HG02763 (cell line): ENCODE data around the gene CTSD.

Source experiments
- ATAC-seq: cut with Tn5 transposase; IDR thresholded peaks from one replicate; pipeline ENCODE4 v1.9.1; 2021; ENCODE audit warnings: mild to moderate bottlenecking, moderate library complexity; ENCODE audit not compliant: unreplicated experiment

CTSD gene

GRCh38 chr11:1746511-1746931 is 17.2 kb downstream of the CTSD start:
- no peak for ATAC-seq

- no peak for ATAC-seq
Measured at GRCh38 chr11:1745701-1746320, 17.9 kb downstream of the CTSD start.

DNA sequence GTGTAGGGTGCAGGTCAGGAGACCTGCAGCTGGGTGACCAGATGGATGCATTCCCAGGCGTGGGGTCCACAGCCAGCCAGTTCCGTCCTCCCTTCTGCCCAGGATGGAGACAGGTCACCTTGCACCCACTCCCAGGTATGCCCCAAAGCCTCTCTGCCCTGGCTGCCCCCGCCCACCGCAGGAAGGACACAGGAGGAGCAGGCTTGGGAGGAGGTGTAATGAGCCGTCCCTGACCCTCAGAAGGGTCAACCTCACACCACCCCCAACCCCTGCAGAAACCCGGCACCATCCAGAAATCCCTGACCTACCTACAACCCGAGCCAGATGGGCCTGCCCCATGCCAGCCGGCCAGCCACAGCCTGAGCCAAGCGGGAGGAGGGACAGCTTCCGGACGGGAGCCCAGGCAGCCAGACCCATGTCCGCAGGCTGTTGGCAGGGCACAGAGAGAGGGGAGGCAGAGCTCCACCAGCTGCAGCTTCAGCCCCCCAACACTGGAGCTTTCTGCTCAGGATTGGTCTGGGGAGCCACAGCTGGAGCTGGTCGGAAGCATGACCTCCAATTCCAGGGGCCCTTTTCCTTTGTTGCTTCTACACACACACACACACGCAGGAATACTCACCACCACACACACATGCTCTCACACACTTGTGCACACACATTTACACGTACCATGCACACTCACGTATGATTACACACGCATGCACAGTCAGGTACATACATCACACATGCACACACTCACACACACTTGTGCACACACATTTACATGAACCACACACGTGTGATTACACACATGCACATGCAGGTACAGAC is 18.6 kb downstream of the CTSD start:
- no peak for ATAC-seq

DNA sequence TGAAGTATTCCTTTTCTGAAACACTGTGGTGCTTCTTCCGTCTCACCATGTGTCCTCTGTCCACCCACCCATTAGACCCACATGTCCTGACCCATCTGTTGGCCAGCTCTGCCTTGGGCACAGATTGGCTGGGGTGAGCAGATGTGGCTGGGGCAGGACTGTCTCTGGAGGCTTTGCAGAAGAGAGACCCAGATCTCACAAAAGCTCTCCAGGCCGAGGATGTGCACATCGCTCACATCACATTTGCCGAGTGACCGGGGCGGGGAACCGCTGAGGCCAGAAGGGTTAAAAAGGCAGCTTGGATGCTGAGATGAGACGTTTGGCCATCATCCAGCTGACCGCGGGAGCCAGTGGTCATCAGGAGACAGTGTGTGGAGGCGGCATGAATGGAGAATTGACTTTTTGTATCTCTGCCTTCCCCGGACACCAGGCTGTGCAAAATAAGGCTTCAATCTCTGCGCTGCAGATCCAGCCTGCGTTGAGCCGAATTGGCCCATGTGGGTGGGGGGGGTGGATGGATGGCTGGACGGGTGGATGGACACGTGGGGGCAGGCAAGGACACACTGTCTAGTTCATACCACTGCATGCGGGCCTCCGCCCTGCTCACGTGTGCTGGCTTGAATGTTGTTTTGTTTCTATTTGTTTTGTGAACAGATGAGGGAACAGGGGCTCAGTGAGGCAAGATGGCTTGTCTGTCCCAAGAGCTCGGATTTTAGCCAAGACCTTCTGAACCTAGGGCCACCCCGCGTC is 19.4 kb downstream of the CTSD start:
- ATAC-seq = no peak

DNA sequence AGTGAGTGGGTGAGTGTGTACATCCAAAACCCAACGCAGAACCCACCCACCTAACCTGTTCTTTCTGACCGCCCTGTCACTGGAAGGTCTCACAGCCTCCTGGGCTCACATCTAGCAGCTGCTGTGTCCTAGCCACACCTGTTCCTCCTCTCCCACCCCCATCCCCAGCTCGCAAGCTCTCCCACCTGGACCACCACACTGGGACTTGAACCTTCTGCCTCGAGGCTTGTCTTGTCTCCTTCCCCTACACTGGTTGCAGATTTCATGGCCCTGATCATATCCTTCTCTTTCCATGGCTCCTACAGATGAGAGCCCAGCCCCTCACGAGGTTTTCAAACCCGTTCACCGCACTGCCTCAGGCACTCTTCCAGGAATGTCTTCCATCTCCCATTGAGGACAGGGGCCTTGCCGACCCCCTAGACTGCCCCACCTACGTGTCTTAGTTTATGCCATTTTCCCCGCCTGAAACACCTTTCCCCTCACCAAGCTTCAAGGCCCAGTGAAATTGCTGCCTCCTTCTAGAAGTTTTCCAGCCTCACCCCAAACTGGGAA is 20.1 kb downstream of the CTSD start:
- ATAC-seq = no peak

DNA sequence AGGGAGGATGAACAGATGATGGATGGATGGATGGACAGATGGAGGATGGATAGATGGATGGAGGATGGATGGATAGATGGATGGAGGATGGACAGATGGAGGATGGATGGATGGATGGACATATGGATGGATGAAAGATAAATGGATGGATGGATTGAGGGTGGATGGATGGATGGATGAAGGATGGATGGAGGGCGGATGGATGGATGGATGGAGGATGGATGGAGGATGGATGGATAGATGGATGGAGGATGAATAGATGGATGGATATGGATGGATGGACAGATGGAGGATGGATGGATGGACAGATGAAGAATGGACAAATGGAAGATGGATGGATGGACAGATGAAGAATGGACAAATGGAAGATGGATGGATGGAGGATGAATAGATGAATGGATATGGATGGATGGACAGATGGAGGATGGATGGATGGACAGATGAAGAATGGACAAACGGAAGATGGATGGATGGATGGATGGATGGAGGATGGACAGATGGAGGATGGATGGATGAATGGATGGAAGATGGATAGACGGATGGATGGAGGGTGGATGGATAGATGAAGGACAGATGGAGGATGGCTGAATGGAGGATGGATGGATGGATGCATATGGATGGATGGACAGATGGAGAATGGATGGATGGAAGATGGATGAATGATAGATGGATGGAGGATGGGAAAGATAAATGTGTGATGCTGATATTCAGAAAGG is 20.7 kb downstream of the CTSD start:
- ATAC-seq = no peak

GRCh38 chr11:1742371-1742770 is 21.4 kb downstream of the CTSD start:
- no peak for ATAC-seq

GRCh38 chr11:1741741-1742140 is 22.0 kb downstream of the CTSD start:
- ATAC-seq = no peak

- no peak for ATAC-seq
Measured at GRCh38 chr11:1740786-1741530, 22.8 kb downstream of the CTSD start.

DNA sequence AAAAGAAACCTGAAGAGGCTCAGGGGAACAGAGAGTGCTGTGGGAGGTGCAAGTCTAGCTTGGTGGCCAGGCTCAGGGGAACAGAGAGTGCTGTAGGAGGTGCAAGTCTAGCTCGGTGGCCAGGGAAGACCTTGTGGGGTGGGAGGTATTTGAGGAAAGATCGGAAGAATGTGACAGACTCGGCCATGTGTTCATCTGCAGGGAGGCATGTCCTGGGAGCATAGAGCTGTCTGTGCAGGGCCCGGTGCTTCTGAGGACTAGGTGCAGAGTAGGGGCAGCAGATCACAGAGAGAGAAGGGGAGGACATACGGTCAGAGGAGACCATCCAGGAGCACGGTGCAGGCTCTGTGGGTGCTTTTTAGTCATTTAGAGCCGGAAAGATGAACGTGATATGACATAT is 24.2 kb downstream of the CTSD start:
- no peak for ATAC-seq

GRCh38 chr11:1738380-1738779 is 25.3 kb downstream of the CTSD start:
- no peak for ATAC-seq

DNA sequence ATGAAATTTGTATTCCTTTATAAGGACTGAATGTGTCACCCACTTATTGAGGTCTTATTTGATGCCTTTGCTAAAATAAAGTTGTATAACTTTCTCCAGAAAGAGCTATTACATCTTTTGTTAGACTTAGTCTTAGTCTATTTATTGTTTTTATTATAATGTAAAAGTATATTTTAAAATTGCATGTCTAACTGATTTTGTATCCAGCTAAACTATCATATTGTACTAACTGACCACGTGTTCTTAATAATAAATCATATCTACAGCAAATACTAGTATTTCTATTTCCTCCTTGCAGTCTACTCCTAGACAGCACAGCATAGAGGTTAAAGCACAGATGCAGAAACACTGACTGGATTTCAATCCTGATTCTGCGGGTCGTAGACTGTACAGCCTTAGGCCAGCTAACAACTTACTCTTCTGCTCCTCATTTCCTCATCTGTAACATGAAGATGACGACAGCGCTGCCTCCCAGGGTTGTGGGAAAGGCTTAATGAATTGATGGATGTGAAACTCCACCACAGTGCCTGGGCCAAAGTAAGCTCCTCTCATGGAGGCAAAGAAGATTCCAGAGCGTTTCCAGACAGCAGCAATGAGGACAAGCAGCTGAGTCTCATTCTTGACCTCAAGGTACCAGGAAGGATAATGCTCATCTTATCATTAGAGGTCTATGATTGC is 26.5 kb downstream of the CTSD start:
- no peak for ATAC-seq

DNA sequence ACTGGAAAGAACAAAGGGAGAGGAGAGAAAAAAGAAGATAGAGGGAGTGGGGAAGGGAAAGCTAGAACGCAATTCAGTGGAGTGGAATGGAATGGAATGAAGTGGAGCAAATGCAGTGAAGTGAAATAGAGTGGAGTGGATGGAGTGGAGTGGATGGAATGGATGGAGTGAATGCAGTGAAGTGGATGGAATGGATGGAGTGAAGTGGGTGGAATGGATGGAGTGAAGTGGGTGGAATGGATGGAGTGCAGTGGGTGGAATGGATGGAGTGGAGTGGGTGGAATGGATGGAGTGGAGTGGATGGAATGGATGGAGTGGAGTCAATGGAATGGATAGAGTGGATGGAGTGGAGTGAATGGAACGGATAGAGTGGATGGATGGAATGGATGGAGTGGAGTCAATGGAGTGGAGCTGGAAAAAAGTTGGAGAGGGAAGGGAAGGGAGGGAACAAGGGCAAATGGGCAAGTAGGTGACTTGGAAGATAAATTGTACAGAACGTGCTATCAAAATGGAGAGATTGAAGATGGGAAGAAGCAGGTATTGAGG is 27.2 kb downstream of the CTSD start:
- no peak for ATAC-seq

GRCh38 chr11:1735271-1735670 is 28.5 kb downstream of the CTSD start:
- no peak for ATAC-seq

- ATAC-seq = no peak
Measured at GRCh38 chr11:1734641-1735081, 29.1 kb downstream of the CTSD start.

GRCh38 chr11:1733716-1734640 is 29.7 kb downstream of the CTSD start:
- ATAC-seq = no peak

- no peak for ATAC-seq
Measured at GRCh38 chr11:1733009-1733715, 30.6 kb downstream of the CTSD start.
